ENCODE measurements around the gene PRKAG2. TPM values are rescaled to one million over a fixed set of nuclear protein-coding genes. Genes with fewer than 3 reads are reported as not detected.
"Not testable (repeated sequence)": the region's sequence is repeated elsewhere in the genome, so short reads cannot be mapped to it uniquely, and the experiment has no call there.

The PRKAG2 gene
- total and polyA plus RNA-seq, 8 donors, result 7.4 to 16.7 (median 9.2) TPM

GRCh38 chr7:151843181-151843580 lies 33.7 kb downstream of the PRKAG2 start:
- no peak for FAIRE-seq
- Histone ChIP-seq H3K9me3 (no peaks in the 10 kb centered on the region), H3K4me3 (no peak overlapping the region), H3K27me3 (no peaks in the 10 kb centered on the region), H3K36me3 (no peaks in the 10 kb centered on the region), H3K4me1 (no peaks in the 10 kb centered on the region), H3K27ac (no peak overlapping the region)
- ATAC-seq, result no peak
- 72 to 85% methylated on average over 5 of the region's 5 CpGs for WGBS, 2 donors
- no peak for TF ChIP-seq CTCF (IDR thresholded peaks at IDR 0.05)
- intact Hi-C loops (cut with DNase I), result no loop called here
- DNase-seq, result peak in 1 of 6 donors; percentile 10

GRCh38 chr7:151841395-151842051 lies 35.4 kb downstream of the PRKAG2 start:
- H3K9me3 ChIP-seq; H3K27ac ChIP-seq; H3K27me3 ChIP-seq; FAIRE-seq; H3K36me3 ChIP-seq; intact Hi-C loops (cut with DNase I); ATAC-seq; H3K4me3 ChIP-seq; H3K4me1 ChIP-seq; DNase-seq: not testable (repeated sequence)
- WGBS, 2 donors, result 89 to 97% methylated on average over 1 of the region's 1 CpG

- DNase-seq (peak in 2 of 6 donors; percentile 34 to 38), ATAC-seq (no peak), FAIRE-seq (no peak)
- Histone ChIP-seq H3K4me3 (no peak overlapping the region), H3K9me3 (no peaks in the 10 kb centered on the region), H3K36me3 (no peaks in the 10 kb centered on the region), H3K27me3 (no peaks in the 10 kb centered on the region), H3K27ac (no peak overlapping the region), H3K4me1 (no peaks in the 10 kb centered on the region)
- no peak for TF ChIP-seq CTCF (IDR thresholded peaks at IDR 0.05)
- 91% methylated on average over 18 of the region's 18 CpGs for WGBS, 2 donors
- intact Hi-C loops (cut with DNase I), result no loop called here
These were observed 36.6 kb downstream of the PRKAG2 start for GRCh38 chr7:151840088-151840910.

GRCh38 chr7:151839451-151839921 lies 37.4 kb downstream of the PRKAG2 start:
- no peaks in the 10 kb centered on the region for H3K36me3 ChIP-seq
- DNase-seq (peak in 1 of 6 donors; percentile 52), FAIRE-seq (no peak), ATAC-seq (no peak)
- H3K27ac ChIP-seq, result no peak overlapping the region
- no peaks in the 10 kb centered on the region for H3K27me3 ChIP-seq
- H3K9me3 ChIP-seq, result no peaks in the 10 kb centered on the region
- no peak for TF ChIP-seq CTCF (IDR thresholded peaks at IDR 0.05)
- H3K4me3 ChIP-seq, result no peak overlapping the region
- intact Hi-C loops (cut with DNase I), result no loop called here
- 90% methylated on average over 13 of the region's 13 CpGs for WGBS, 2 donors
- H3K4me1 ChIP-seq, result no peaks in the 10 kb centered on the region

GRCh38 chr7:151838861-151839381 lies 38.0 kb downstream of the PRKAG2 start:
- Histone ChIP-seq H3K27me3 (no peaks in the 10 kb centered on the region), H3K4me3 (no peak overlapping the region), H3K9me3 (no peaks in the 10 kb centered on the region), H3K27ac (peak overlapping the region in 1 of 4 donors; percentile 27), H3K36me3 (no peaks in the 10 kb centered on the region), H3K4me1 (no peaks in the 10 kb centered on the region)
- FAIRE-seq (no peak), ATAC-seq (peak in 3 of 4 donors; percentile 40 to 66 (median 53)), DNase-seq (peak in 1 of 6 donors; percentile 56)
- TF ChIP-seq CTCF (IDR thresholded peaks at IDR 0.05), result no peak
- 86 to 87% methylated on average over 17 of the region's 17 CpGs for WGBS, 2 donors
- intact Hi-C loops (cut with DNase I), result no loop called here
